Activated naive CD4-positive, alpha-beta T cell treated with anti-CD3 and anti-CD28 coated beads, Interleukin-2, amount 50 U/mL, for 24 hours (primary cell): ENCODE results near the gene JARID2.
"Not testable (repeated sequence)": the region's sequence is repeated elsewhere in the genome, so short reads cannot be mapped to it uniquely, and the experiment has no call there.

ENCODE experiments used
- H3K27ac Mint-ChIP-seq: one replicate; pipeline ENCODE4 v1.8.0; 2021; ENCODE audit warnings: mild to moderate bottlenecking, mixed read lengths
- H3K27me3 Mint-ChIP-seq: one replicate; pipeline ENCODE4 v1.8.0; 2021; ENCODE audit warnings: mixed read lengths
- H3K36me3 Mint-ChIP-seq: one replicate; pipeline ENCODE4 v1.8.0; 2021; ENCODE audit warnings: mixed read lengths
- H3K4me1 Mint-ChIP-seq: one replicate; pipeline ENCODE4 v1.8.0; 2021; ENCODE audit warnings: mixed read lengths
- H3K4me3 Mint-ChIP-seq: one replicate; pipeline ENCODE4 v1.8.0; 2021; ENCODE audit warnings: mild to moderate bottlenecking, mixed read lengths
- H3K9me3 Mint-ChIP-seq: one replicate; pipeline ENCODE4 v1.8.0; 2021; ENCODE audit warnings: mixed read lengths

JARID2 gene

GRCh38 chr6:15411766-15412165, 165.9 kb downstream of the JARID2 start:
- Mint-ChIP-seq H3K4me3 (peak overlapping the region; percentile 3), H3K36me3 (peaks cover 21% of the 10 kb centered on the region), H3K27ac (peak overlapping the region; percentile 71), H3K4me1 (peaks cover 76% of the 10 kb centered on the region), H3K9me3 (no peaks in the 10 kb centered on the region), H3K27me3 (no peaks in the 10 kb centered on the region)

GRCh38 chr6:15412767-15413166, 166.9 kb downstream of the JARID2 start:
- Mint-ChIP-seq H3K9me3 (no peaks in the 10 kb centered on the region), H3K4me1 (peaks cover 77% of the 10 kb centered on the region), H3K36me3 (peaks cover 29% of the 10 kb centered on the region), H3K4me3 (no peak overlapping the region), H3K27ac (peak overlapping the region; percentile 35), H3K27me3 (no peaks in the 10 kb centered on the region)

- H3K27me3 Mint-ChIP-seq, result no peaks in the 10 kb centered on the region
- H3K9me3 Mint-ChIP-seq, result no peaks in the 10 kb centered on the region
- peaks cover 77% of the 10 kb centered on the region for H3K4me1 Mint-ChIP-seq
- H3K27ac Mint-ChIP-seq, result no peak overlapping the region
- H3K36me3 Mint-ChIP-seq, result peaks cover 34% of the 10 kb centered on the region
- no peak overlapping the region for H3K4me3 Mint-ChIP-seq
Observed at GRCh38 chr6:15413466-15414234, 167.8 kb downstream of the JARID2 start.

GRCh38 chr6:15414235-15414612, 168.4 kb downstream of the JARID2 start:
- H3K27ac Mint-ChIP-seq, result peak overlapping the region; percentile 79
- H3K4me1 Mint-ChIP-seq, result peaks cover 71% of the 10 kb centered on the region
- peaks cover 37% of the 10 kb centered on the region for H3K36me3 Mint-ChIP-seq
- peaks cover 2% of the 10 kb centered on the region for H3K9me3 Mint-ChIP-seq
- H3K27me3 Mint-ChIP-seq, result no peaks in the 10 kb centered on the region
- H3K4me3 Mint-ChIP-seq, result no peak overlapping the region

GRCh38 chr6:15415622-15416021, 169.8 kb downstream of the JARID2 start:
- Mint-ChIP-seq H3K4me1 (peaks cover 61% of the 10 kb centered on the region), H3K36me3 (peaks cover 47% of the 10 kb centered on the region)
- H3K27ac Mint-ChIP-seq, H3K4me3 Mint-ChIP-seq, H3K9me3 Mint-ChIP-seq, H3K27me3 Mint-ChIP-seq: not testable (repeated sequence)

GRCh38 chr6:15416932-15417509, 171.2 kb downstream of the JARID2 start:
- H3K36me3 Mint-ChIP-seq, result peaks cover 39% of the 10 kb centered on the region
- H3K4me3 Mint-ChIP-seq, result peak overlapping the region; percentile 37
- H3K9me3 Mint-ChIP-seq, result peaks cover 5% of the 10 kb centered on the region
- peak overlapping the region; percentile 8 for H3K27ac Mint-ChIP-seq
- H3K27me3 Mint-ChIP-seq, result no peaks in the 10 kb centered on the region
- peaks cover 61% of the 10 kb centered on the region for H3K4me1 Mint-ChIP-seq

GRCh38 chr6:15417811-15418210, 171.9 kb downstream of the JARID2 start:
- Mint-ChIP-seq H3K4me1 (peaks cover 61% of the 10 kb centered on the region), H3K27ac (peak overlapping the region; percentile 31), H3K27me3 (no peaks in the 10 kb centered on the region), H3K36me3 (peaks cover 34% of the 10 kb centered on the region), H3K9me3 (peaks cover 5% of the 10 kb centered on the region), H3K4me3 (peak overlapping the region; percentile 24)

- Mint-ChIP-seq H3K27me3 (no peaks in the 10 kb centered on the region), H3K9me3 (peaks cover 5% of the 10 kb centered on the region), H3K27ac (no peak overlapping the region), H3K4me1 (peaks cover 60% of the 10 kb centered on the region), H3K4me3 (no peak overlapping the region), H3K36me3 (peaks cover 30% of the 10 kb centered on the region)
Observed at GRCh38 chr6:15419493-15419892, 173.6 kb downstream of the JARID2 start.

- Mint-ChIP-seq H3K27me3 (no peaks in the 10 kb centered on the region), H3K9me3 (peaks cover 5% of the 10 kb centered on the region), H3K36me3 (peaks cover 30% of the 10 kb centered on the region), H3K4me1 (peaks cover 70% of the 10 kb centered on the region), H3K27ac (peak overlapping the region; percentile 92), H3K4me3 (peak overlapping the region; percentile 71)
Observed at GRCh38 chr6:15420959-15421438, 175.1 kb downstream of the JARID2 start.

GRCh38 chr6:15421945-15422733, 176.3 kb downstream of the JARID2 start:
- peak overlapping the region; percentile 74 for H3K27ac Mint-ChIP-seq

GRCh38 chr6:15423286-15423993, 177.6 kb downstream of the JARID2 start:
- peaks cover 78% of the 10 kb centered on the region for H3K4me1 Mint-ChIP-seq
- peaks cover 5% of the 10 kb centered on the region for H3K9me3 Mint-ChIP-seq
- peaks cover 19% of the 10 kb centered on the region for H3K36me3 Mint-ChIP-seq
- H3K27me3 Mint-ChIP-seq, result no peaks in the 10 kb centered on the region
- H3K27ac Mint-ChIP-seq, result no peak overlapping the region
- H3K4me3 Mint-ChIP-seq, result peak overlapping the region; percentile 2

More at GRCh38 chr6:15421945-15422733, 176.3 kb downstream of the JARID2 start:
- H3K36me3 Mint-ChIP-seq, result peaks cover 25% of the 10 kb centered on the region
- H3K27me3 Mint-ChIP-seq, result no peaks in the 10 kb centered on the region
- peak overlapping the region; percentile 71 for H3K4me3 Mint-ChIP-seq
- H3K9me3 Mint-ChIP-seq, result peaks cover 5% of the 10 kb centered on the region
- H3K4me1 Mint-ChIP-seq, result peaks cover 75% of the 10 kb centered on the region

GRCh38 chr6:15425947-15426346, 180.1 kb downstream of the JARID2 start:
- peaks cover 6% of the 10 kb centered on the region for H3K36me3 Mint-ChIP-seq
- no peak overlapping the region for H3K4me3 Mint-ChIP-seq
- no peaks in the 10 kb centered on the region for H3K27me3 Mint-ChIP-seq
- no peak overlapping the region for H3K27ac Mint-ChIP-seq
- no peaks in the 10 kb centered on the region for H3K9me3 Mint-ChIP-seq
- H3K4me1 Mint-ChIP-seq, result peaks cover 93% of the 10 kb centered on the region

GRCh38 chr6:15426395-15426794, 180.5 kb downstream of the JARID2 start:
- Mint-ChIP-seq H3K27ac (no peak overlapping the region), H3K36me3 (peaks cover 6% of the 10 kb centered on the region), H3K9me3 (no peaks in the 10 kb centered on the region), H3K27me3 (no peaks in the 10 kb centered on the region), H3K4me1 (peaks cover 93% of the 10 kb centered on the region), H3K4me3 (no peak overlapping the region)

- peaks cover 93% of the 10 kb centered on the region for H3K4me1 Mint-ChIP-seq
- peaks cover 6% of the 10 kb centered on the region for H3K36me3 Mint-ChIP-seq
- H3K27me3 Mint-ChIP-seq, result no peaks in the 10 kb centered on the region
- H3K9me3 Mint-ChIP-seq, result no peaks in the 10 kb centered on the region
- no peak overlapping the region for H3K27ac Mint-ChIP-seq
- H3K4me3 Mint-ChIP-seq, result no peak overlapping the region
Observed at GRCh38 chr6:15426901-15427300, 181.0 kb downstream of the JARID2 start.

GRCh38 chr6:15427331-15428070, 181.6 kb downstream of the JARID2 start:
- peaks cover 93% of the 10 kb centered on the region for H3K4me1 Mint-ChIP-seq
- peaks cover 6% of the 10 kb centered on the region for H3K36me3 Mint-ChIP-seq
- H3K27ac Mint-ChIP-seq, result peak overlapping the region; percentile 31
- H3K4me3 Mint-ChIP-seq, result peak overlapping the region; percentile 19
- H3K9me3 Mint-ChIP-seq, result no peaks in the 10 kb centered on the region
- H3K27me3 Mint-ChIP-seq, result no peaks in the 10 kb centered on the region
